GM21737 (cell line): Measurements from ENCODE around the gene CLIC6.

Source experiments
- ATAC-seq: cut with Tn5 transposase; IDR thresholded peaks from one replicate; pipeline ENCODE4 v1.9.1; 2021; ENCODE audit warnings: mild to moderate bottlenecking, moderate library complexity; ENCODE audit not compliant: unreplicated experiment

The CLIC6 gene

GRCh38 chr21:34668803-34669148, at the start of gene CLIC6:
Gene CLIC6 (plus strand): TSS chr21:34668994. CDS start chr21:34669389, 395 bp downstream.
- no peak for ATAC-seq

DNA sequence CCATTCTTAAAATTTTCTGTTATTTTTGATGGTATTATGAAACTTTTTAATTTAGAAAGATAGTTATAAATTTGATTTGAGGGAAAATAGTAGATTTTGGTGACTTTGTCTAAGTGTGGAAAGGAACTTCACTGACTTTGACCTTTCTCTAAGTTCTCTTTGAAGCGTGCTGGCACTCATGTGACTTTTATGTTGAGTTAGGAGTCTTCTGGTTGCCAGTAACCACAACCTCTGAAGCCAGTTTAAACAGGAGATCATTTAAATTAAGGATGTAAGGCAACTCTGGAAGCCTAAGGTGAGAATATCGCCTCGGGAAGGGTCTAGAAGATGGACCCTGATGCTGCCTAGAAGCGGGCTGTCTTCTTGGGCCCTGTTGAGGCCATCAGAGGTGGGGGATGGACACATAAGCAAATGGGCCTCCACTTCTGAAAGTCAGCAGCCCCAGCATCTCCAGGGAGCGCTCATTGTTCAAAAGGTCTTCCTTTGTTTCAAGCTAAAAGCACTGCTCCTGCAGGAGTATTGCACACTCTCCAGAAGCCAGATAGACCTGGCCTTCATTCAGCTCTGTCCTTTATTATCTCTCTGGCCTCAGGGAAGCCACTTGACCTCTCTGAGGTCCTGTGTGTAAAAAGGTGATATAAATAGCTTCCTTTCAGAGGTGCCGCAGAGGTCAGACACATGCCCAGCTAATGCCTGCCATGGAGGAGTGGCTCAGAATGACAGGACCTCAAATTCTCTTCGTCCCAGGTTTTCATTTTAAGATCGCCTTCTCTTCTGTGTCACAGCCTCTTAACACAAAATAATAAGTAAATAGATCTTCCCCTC, 48.7 kb upstream of the CLIC6 start:
- ATAC-seq: no peak

GRCh38 chr21:34621434-34622350, 47.1 kb upstream of the CLIC6 start:
- no peak for ATAC-seq

DNA sequence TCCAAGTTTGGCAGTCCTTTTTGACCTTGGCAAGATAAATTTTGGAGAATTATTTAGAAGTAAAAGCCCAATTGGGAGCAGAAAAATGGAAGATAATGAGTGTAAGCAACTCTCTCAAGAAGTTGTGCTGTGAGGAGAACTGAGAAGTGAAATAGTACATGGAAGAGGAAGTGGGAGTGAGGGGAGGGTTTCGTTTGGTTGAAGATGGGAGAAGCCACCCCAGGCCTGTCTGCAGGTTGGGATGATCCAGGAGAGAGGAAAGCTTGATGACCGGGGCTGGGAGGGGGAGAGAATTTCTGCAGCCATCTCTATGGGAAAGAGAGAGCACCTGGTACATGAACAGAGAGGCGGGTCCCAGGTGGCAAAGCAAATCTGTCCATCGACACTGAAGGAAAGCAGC, 45.3 kb upstream of the CLIC6 start:
- ATAC-seq: no peak

DNA sequence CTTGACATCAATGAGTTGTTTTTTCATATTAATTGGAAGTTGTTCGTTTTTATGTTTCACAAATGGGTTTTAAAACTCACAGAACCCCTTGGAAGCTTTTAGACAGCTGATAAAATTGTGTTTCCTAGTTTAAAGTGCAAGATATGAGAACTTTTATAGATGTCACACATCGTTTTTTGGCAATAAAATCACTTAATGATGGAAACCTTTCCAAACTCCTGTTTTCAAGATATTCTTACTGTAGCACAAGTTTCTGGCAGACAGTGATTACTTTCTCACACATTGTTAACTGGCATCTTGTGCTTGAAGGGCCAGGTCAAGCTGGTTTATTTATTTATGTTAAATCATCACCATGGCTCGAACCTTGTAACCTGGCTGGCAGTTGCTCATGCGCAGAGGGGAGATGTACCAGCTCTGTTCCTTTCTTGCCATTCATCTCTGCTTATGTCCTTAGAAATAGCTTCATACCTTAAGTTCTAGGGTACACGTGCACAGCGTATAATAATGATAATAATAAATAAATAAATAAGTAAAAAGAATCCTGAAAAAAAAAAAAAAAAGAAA, 43.7 kb upstream of the CLIC6 start:
- no peak for ATAC-seq

GRCh38 chr21:34626131-34626530, 42.7 kb upstream of the CLIC6 start:
- ATAC-seq: no peak

DNA sequence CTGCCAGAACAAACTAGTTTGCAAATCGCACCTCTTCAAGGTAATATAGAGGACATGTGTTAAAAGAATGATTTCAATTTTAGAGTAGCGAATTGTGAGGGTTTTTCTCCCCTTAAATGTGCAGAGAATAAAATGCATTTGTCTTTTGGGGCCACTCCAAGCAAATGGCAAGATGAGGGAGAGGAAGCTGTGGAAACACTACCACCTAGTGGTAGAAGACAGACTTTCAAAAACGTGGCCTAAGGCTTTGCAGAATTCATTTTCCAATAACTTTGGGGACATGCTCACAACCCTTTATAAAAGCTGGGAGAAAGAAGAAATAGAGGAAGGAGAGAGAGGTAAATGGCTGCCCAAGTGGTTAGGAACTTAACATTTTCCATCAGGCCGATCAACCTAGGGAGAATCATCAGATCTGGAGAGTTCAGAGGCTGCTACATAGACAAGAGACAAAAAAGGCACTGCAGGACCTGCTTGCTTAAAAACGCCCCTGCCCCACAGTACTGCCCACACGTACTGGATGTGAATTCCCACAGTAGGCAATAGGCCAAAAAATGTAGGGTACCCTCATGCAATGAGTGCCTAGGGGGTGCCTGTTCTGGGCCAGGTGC, 38.2 kb upstream of the CLIC6 start:
- ATAC-seq: no peak

- ATAC-seq: no peak
Measured at GRCh38 chr21:34632498-34632897, 36.3 kb upstream of the CLIC6 start.

DNA sequence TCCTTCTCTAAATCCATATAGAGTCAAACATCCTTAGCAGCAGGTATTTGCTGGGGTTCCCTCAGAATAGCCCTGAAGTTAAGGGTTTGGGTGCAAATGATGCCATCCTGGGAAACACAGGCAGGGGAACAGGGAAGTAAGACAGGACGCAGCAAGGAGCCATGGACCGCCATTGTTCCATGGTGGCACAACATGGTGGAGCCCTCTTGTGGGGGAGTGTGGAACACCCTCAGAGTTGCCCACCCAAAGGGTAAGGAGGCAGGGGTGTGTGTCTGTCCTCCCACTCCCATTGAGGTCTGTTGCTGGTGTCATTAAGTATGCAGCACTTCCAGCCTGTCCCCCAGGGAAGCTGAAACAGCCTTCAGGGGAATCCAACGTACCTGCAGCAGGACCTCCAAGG, 33.5 kb upstream of the CLIC6 start:
- ATAC-seq: no peak

DNA sequence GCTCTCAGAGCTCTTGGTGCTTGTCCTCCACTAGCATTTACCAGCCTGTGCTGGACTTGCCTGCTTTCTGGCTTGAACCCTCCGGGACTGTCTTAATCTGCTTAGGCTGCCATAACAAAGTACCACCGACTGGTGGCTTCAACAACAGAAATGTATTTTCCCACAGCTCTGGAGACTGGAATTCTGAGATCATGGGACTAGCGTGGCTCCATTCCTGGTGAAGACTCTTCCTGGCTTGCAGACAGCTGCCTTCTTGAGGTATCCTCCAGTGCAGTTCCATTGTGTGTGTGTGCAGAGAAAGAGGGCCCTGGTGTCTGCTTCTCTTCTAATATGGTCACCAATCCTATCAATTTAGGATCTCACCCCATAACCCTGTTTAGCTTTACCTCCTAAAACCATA, 31.8 kb upstream of the CLIC6 start:
- no peak for ATAC-seq

GRCh38 chr21:34639250-34639649, 29.5 kb upstream of the CLIC6 start:
- ATAC-seq: no peak

DNA sequence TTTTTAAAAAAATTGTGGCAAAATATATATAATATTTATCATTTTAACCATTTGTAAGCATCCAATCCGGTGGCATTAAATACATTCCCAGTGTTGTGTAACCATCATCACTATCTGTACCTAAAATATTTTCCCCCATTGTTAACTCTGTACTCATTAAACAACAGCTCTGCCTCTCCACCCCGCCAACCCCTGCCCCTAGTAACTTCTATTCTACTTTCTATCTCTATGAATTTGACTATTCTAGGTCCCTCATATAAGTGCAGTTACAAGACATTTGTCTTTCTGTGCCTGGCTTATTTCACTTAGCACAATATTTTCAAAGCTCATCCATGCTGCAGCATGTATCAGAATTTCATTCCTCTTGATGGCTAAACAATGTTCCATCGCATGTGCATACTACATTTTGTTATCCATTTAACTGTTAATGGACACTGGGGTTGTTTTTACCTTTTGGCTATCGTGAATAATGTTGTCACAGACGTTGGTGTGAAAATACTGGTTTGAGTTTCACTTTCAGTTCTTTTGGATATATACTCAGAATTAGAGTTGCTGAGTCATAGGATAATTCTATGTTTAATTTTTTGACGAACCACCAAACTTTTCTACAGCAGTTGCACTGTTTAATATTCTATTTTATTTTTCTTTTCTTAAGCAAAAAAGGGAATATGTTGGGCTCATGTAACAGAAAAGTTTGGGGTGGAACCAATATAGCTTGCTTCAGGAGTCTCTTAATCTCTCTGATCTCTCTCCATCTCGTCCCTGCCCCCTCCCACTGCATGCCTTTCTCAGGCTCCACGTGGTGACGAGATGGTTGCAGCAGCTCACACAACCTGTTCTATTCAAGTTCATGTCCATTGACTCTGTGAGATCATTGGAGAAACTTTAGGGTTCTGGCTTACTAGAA, 28.7 kb upstream of the CLIC6 start:
- ATAC-seq: peak; percentile 39

GRCh38 chr21:34640858-34641257, 27.9 kb upstream of the CLIC6 start:
- ATAC-seq: no peak

DNA sequence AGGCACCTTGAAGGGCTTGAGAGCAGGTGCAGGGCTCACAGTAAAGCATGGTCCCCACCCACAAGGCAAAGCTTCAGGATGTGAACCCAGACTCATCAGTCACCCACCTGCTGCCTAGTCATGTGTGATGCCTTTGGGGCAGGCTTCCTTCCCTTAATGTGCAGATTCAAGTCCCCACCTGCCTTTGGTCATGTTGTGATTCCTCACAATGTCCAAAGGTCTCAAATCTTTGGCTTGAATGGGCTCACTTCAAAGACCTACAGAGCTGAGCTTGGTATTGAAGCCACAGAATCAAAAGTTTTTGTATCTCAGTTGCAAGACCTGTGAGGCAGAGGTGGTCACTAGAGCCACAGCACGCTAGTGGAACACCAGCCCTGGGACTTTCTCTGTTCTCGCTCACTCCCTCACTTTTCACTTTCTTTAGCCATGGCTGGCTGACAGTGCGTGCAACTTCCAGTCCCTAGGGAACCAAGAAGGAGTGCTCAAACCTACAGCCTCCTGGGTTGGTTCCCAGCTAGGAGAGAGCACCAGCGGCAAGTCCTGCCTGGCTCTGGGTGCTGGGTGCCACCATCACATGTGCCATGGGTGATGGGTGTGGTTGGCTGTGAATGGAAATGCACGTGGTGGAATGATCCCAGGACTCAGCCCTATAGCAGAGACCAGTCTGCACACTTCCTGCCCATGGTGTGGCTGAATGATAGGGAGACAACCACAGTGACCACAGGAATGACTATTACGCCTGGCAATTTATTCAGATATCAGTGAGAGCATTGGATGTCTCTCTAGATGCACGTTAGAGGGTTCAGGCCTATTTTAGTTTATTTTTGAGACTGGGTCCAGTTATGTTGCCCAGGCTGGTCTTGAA, 26.4 kb upstream of the CLIC6 start:
- peak; percentile 53 for ATAC-seq

DNA sequence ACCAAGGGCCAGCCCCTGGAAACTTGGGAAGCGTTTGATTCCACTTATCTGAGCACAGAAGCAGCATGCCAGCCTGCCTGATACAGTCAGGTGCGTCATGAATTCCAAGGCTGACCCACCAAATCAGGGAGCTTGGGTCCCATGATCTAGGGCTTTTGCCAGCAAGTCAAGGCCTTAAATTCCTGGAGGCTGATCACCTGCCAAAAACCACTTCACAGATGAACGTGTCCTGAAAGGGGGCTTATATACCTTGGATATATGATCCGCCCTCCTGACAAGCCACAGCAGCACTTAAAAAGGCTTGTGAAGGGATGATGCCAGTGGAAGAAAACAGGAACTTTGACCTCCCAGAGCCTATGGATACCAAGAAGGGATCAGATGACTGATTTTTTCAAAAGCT, 24.0 kb upstream of the CLIC6 start:
- no peak for ATAC-seq

DNA sequence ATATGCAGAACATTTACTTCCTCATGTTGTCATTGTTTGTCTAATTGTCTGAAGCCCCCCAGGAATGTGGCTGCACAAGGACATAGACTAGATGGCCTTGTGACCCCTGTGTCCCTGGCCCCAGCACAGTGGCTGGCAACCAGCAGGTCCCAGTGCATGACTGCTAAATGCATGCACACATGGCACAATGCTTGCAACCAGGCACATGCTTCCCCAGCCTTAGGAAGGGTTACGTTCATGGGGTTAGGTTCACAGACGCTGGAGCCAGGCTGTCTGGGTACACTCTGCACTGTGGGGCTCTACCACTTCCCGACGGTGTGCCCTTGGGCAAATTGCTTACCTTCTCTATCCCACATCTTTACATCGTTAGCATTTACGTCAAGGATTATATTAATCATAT, 21.2 kb upstream of the CLIC6 start:
- ATAC-seq: no peak

- no peak for ATAC-seq
Measured at GRCh38 chr21:34648739-34649297, 20.0 kb upstream of the CLIC6 start.

DNA sequence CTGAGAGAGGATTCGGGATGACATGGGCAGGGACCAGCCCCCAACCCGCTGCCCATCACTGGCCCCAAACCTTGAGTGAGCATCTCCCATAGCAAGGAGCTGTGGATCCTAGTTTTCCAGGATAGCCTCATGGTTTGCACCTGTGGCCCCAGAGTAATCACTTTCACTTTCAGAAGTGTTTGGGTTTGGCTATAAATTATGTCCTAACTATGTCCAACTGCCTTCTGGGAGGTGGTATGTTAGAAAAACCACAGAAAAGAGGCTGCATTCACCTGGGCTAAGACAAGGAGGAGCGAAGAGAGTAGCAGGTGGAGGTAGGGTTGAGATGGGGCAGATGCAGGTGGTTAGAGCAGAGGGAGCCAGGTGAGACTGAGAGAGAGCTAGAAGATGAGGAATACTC, 19.4 kb upstream of the CLIC6 start:
- no peak for ATAC-seq

GRCh38 chr21:34650861-34651431, 17.8 kb upstream of the CLIC6 start:
- ATAC-seq: no peak
